LNCAP (cell line): ENCODE data around the gene SIRT4.

ENCODE experiments used
- TF ChIP-seq, protein P1 (sequence below): fragments of 450-650 bp; IDR thresholded peaks from 2 replicates; pipeline ENCODE4 v1.5.1; 2017; ENCODE audit warnings: mild to moderate bottlenecking

The SIRT4 gene

DNA sequence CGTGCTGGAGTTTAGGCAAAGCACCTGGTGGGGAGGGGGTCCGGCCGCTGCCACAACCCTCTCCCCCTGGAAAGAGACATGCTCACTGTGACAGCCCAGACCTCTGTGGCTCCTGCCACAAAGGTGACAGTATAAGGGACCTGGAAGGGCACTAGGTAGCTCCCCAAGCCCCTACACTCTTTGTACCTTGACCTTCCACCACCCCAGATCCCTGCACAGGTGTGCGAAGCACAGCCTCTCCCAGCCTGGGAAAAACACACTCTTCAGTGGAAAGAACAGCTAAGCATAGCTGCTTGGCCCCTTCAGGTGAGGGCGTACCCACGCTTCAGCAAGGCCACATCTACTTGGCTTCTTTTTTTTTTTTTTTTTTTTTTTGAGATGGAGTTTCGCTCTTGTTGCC lies 30.4 kb downstream of the SIRT4 start:
- TF ChIP-seq, protein P1, sequence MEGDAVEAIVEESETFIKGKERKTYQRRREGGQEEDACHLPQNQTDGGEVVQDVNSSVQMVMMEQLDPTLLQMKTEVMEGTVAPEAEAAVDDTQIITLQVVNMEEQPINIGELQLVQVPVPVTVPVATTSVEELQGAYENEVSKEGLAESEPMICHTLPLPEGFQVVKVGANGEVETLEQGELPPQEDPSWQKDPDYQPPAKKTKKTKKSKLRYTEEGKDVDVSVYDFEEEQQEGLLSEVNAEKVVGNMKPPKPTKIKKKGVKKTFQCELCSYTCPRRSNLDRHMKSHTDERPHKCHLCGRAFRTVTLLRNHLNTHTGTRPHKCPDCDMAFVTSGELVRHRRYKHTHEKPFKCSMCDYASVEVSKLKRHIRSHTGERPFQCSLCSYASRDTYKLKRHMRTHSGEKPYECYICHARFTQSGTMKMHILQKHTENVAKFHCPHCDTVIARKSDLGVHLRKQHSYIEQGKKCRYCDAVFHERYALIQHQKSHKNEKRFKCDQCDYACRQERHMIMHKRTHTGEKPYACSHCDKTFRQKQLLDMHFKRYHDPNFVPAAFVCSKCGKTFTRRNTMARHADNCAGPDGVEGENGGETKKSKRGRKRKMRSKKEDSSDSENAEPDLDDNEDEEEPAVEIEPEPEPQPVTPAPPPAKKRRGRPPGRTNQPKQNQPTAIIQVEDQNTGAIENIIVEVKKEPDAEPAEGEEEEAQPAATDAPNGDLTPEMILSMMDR = no peak

DNA sequence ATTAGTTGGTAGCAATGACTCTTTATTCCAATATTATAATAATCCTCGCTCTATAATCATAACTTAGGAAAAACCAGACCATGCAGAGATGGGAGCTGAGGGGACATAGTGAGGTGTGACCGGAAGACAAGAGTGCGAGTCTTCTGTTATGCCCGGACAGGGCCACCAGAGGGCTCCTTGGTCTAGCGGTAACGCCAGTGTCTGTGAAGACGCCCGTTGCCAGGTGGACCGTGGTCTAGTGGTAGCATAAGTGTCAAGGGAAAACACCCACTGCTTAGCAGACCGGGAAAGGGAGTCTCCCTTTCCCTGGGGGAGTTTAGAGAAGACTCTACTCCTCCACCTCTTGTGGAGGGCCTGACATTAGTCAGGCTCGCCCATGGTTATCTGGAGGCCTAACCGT lies 33.3 kb downstream of the SIRT4 start:
- TF ChIP-seq, protein P1 = peak; percentile 74

DNA sequence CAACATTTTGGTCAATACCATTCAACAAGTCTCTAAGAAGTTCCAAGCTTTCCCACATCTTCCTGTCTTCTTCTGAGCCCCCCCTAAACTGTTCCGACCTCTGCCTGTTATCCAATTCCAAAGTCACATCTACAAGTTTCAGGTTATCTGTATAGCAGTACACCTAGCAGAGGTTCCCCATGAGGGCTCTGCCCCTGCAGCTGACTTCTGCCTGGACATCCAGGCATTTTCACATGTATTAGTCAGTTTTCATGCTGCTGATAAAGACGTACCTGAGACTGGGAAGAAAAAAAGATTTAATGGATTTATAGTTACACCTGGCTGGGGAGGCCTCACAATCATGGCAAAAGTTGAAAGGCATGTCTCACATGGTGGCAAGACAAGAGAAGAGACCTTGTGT lies 35.6 kb downstream of the SIRT4 start:
- TF ChIP-seq, protein P1 = no peak

DNA sequence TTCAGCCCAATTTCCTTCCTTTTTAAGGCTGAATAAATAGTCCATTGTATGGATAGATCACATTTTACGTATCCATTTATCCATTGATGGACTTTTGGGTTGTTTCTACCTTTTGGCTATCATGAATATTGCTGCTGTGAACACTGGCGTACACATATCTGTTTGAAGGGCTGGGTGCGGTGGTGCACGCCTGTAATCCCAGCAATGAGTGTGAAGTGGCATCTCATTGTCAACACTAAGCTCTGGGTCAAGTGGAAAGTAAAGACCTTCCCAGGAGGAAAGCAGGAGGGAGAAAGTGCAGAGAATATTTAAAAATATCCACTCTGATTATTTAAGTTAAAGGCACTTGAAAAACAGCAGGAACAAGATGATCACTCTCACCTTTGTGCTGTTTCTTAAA lies 37.1 kb downstream of the SIRT4 start:
- TF ChIP-seq, protein P1 = no peak

DNA sequence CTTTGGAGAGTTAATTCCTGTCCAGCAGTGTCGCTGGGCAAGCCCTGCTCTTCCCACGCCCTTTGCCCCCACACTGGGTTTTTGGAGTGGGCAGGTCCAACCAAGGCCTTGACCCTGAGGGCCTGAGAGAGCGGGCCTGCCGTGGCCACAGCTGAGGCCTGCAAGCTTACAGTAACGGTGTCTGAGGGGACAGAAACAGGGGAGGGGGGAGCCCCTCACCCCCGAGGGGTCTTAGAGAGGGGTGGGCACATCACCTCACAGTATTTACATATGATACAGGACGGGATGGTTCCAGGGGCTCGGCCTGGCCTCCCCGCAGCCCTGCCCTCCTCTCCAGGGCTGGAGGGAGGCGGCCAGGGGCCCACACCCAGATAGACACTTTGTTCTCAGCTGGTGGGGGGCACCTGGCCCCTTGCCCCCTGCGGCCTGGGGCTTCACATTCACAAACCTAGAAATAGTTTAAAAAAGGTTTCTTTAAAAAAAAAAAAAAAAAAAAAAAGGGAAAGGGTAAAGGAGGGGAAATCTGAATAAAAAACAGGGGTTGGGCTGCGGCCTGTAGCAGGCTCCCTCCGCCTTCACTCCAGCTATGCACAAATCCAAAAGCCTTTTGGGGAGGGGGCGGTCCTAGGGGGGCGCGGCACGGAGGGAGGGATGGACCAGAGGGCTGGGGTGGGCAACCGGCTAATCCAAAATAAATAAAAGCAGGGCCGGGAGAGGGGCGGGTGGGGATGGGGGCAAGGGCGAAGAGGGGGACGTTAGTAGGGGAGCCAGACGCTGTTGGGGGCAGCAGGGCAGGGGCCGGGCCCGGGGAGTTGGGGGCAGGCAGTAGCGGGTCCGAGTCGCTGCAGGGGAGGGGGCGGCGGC lies 40.3 kb downstream of the SIRT4 start:
- TF ChIP-seq, protein P1 = no peak

DNA sequence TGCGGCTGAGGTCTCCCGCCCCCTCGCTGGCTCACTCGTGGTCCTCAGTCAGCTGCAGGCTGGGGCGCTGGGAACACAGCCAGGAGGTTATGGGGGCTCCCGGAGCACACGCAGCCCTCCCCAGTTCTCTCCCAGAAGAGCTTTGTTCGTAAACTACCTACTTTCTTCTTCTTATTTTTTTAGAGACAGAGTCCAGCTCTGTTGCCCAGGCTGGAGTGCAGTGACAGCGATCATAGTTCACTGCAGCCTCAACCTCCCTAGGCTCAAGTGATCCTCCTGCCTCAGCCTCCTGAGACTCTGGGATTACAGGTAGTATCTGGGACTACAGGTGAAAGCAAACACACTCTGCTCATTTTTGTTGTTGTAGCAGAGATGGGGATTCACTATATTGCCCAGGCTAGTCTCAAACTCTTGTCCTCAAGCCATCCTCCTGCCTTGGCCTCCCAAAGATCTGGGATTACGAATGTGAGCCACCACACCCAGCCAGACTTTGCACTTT lies 41.0 kb downstream of the SIRT4 start:
- TF ChIP-seq, protein P1 = no peak

DNA sequence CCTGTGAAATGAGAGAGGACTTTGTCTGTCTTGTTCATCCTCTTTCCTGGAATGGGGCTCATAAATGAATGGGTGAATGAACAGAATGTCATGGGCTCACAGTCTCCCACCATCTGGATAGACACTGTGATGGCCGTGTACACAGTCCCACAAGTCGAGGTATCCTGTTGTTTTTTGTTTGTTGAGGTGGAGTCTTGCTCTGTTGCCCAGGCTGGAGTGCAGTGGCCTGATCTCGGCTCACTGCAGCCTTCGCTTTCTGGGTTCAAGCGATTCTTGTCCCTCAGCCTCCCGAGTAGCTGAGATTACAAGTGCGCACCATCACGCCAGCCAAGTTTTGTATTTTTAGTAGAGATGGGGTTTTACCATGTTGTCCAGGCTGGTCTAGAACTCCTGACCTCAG lies 41.6 kb downstream of the SIRT4 start:
- TF ChIP-seq, protein P1 = no peak
